SK-N-SH (cell line): Measurements from ENCODE around the gene GPR15LG. TPM values are rescaled to one million over a fixed set of nuclear protein-coding genes. Genes with fewer than 3 reads are reported as not detected.

Experiments
- CTCF ChIA-PET: fragments of 300-600, 350-600 bp; formaldehyde crosslinking; extraction: SDS; loops from one replicate; lab custom pipeline; 2021; lab: Yijun Ruan, JAX
- POLR2A ChIA-PET: fragments of 350-600 bp; sonication (Branson Sonifier 250); formaldehyde crosslinking; extraction: SDS; loops from one replicate; lab custom pipeline; 2020; ENCODE audit warnings: antibody characterized with exemption, inconsistent platforms; lab: Yijun Ruan, JAX
- DNase-seq: peaks from one replicate; pipeline ENCODE4 v3.0.0; 2012
- H2AFZ ChIP-seq: fragments of 200-600 bp; sonication (generic); 2 replicates; pipeline ENCODE4 v1.8.1; 2016; ENCODE audit warnings: antibody characterized with exemption, mild to moderate bottlenecking, low read depth
- H3F3A ChIP-seq: fragments of 200-600 bp; sonication (generic); replicated peaks from 2 replicates; pipeline ENCODE3; 2016; ENCODE audit warnings: antibody characterized with exemption, mild to moderate bottlenecking; ENCODE audit not compliant: insufficient read depth
- H3K27ac ChIP-seq, 2 experiments: fragments of 200-500 bp in 1 of 2; fragments of 200-600 bp in 1 of 2; sonication (Bioruptor generic) in 1 of 2; sonication (generic), shearing (Covaris generic) in 1 of 2; 2 replicates each; pipeline versions ENCODE4 v1.5.1 to v1.6.1; 2014 to 2016; ENCODE audit warnings: low read depth in 2 of 2, inconsistent platforms in 1 of 2, low read length in 1 of 2, mild to moderate bottlenecking in 1 of 2, mixed read lengths in 1 of 2
- H3K27me3 ChIP-seq: fragments of 200-600 bp; sonication (generic), shearing (Covaris generic); 2 replicates; pipeline ENCODE4 v1.6.1; 2016; ENCODE audit warnings: mixed run types; ENCODE audit not compliant: insufficient read depth
- H3K36me3 ChIP-seq, 2 experiments: fragments of 200-500 bp in 1 of 2; fragments of 200-600 bp in 1 of 2; sonication (Bioruptor generic) in 1 of 2; sonication (generic) in 1 of 2; replicated peaks in 1 of 2; 2 replicates each; pipeline versions ENCODE3 to v1.5.1; 2014 to 2016; ENCODE audit warnings: low read length in 1 of 2, mild to moderate bottlenecking in 1 of 2; ENCODE audit not compliant: insufficient read depth in 2 of 2, control insufficient read depth in 1 of 2
- H3K4me1 ChIP-seq, 2 experiments: fragments of 200-500 bp in 1 of 2; fragments of 200-600 bp in 1 of 2; sonication (Bioruptor generic) in 1 of 2; sonication (generic), shearing (Covaris generic) in 1 of 2; 2 replicates each; pipeline versions ENCODE4 v1.5.1 to v1.6.1; 2014 to 2016; ENCODE audit warnings: low read depth in 1 of 2, low read length in 1 of 2, mixed run types in 1 of 2; ENCODE audit not compliant: insufficient read depth in 2 of 2, control insufficient read depth in 1 of 2
- H3K4me2 ChIP-seq: fragments of 200-600 bp; sonication (generic), shearing (Covaris generic); 2 replicates; pipeline ENCODE4 v1.6.1; 2017; ENCODE audit warnings: mixed run types
- H3K4me3 ChIP-seq, 2 experiments: fragments of 200-500 bp in 1 of 2; fragments of 200-600 bp in 1 of 2; sonication (Bioruptor generic) in 1 of 2; sonication (generic), shearing (Covaris generic) in 1 of 2; 2 replicates each; pipeline versions ENCODE4 v1.5.1 to v1.8.1; 2014 to 2016; ENCODE audit warnings: low read depth in 2 of 2, inconsistent platforms in 1 of 2, low read length in 1 of 2, mild to moderate bottlenecking in 1 of 2, mixed read lengths in 1 of 2, moderate library complexity in 1 of 2
- H3K79me2 ChIP-seq: fragments of 200-600 bp; sonication (generic); 2 replicates; pipeline ENCODE4 v1.8.1; 2017; ENCODE audit warnings: mild to moderate bottlenecking; ENCODE audit not compliant: insufficient read depth
- H3K9ac ChIP-seq: fragments of 200-600 bp; sonication (generic); 2 replicates; pipeline ENCODE4 v1.6.1; 2017; ENCODE audit warnings: mixed run types
- H3K9me2 ChIP-seq: fragments of 200-600 bp; sonication (generic); 2 replicates; pipeline ENCODE4 v1.6.1; 2017; ENCODE audit warnings: mixed run types
- H3K9me3 ChIP-seq: fragments of 200-600 bp; sonication (generic); 2 replicates; pipeline ENCODE4 v1.6.1; 2017; ENCODE audit warnings: mixed run types, mild to moderate bottlenecking, moderate library complexity
- H4K20me1 ChIP-seq: fragments of 200-600 bp; sonication (generic); 2 replicates; pipeline ENCODE4 v1.6.1; 2017; ENCODE audit warnings: mild to moderate bottlenecking, mixed run types; ENCODE audit not compliant: insufficient read depth
- ELF1 ChIP-seq: IDR thresholded peaks from 2 replicates; pipeline ENCODE4 v1.4.0; 2012
- FOXJ3 ChIP-seq: sonication (generic); formaldehyde crosslinking; IDR thresholded peaks from 2 replicates; pipeline ENCODE4 v1.5.1; 2020; ENCODE audit warnings: mild to moderate bottlenecking, missing genetic modification reagents
- SIN3A ChIP-seq: IDR thresholded peaks from 2 replicates; pipeline ENCODE4 v1.6.1; 2012; ENCODE audit warnings: low read depth, mild to moderate bottlenecking, low read length, moderate library complexity, borderline replicate concordance
- SMC3 ChIP-seq: IDR thresholded peaks from 2 replicates; pipeline ENCODE4 v1.6.1; 2012; ENCODE audit warnings: low read depth, low read length, improper control_type of control experiment
- TCF12 ChIP-seq: IDR thresholded peaks from 2 replicates; pipeline ENCODE4 v1.4.0; 2012
- WGBS: methylation state at CpG from one replicate; pipeline ENCODE4 v1.1.6; 2017; ENCODE audit warnings: low lambda C conversion rate; 5-methylcytosine and 5-hydroxymethylcytosine counted together
- polyA plus RNA-seq, 3 experiments: library from polyadenylated mRNA; depleted of rRNA; stranded (reverse); fragments of >200 nt; gene quantifications; 2 replicates each; pipeline ENCODE4 v1.2.3, GENCODE V29; 2012
- TF ChIP-seq, protein P1 (sequence below): IDR thresholded peaks from 2 replicates; pipeline ENCODE4 v1.6.1; 2012; ENCODE audit warnings: mild to moderate bottlenecking, low read depth, low read length, moderate library complexity
- TF ChIP-seq, protein P2 (sequence below): IDR thresholded peaks from 2 replicates; pipeline ENCODE4 v1.4.0; 2012; ENCODE audit warnings: low read depth, borderline replicate concordance
- TF ChIP-seq, protein P3 (sequence below): fragments of 150-350 bp; IDR thresholded peaks from 2 replicates; pipeline ENCODE4 v1.6.1; 2016; ENCODE audit warnings: mild to moderate bottlenecking, low read depth, low read length
- TF ChIP-seq, protein P4 (sequence below): IDR thresholded peaks from 2 replicates; pipeline ENCODE4; 2012
- TF ChIP-seq, protein P5 (sequence below): IDR thresholded peaks from 2 replicates; pipeline ENCODE4 v1.4.0; 2012; ENCODE audit warnings: low read depth
- TF ChIP-seq, protein P6 (sequence below): fragments of 200-600 bp; sonication (generic); IDR thresholded peaks from 2 replicates; pipeline ENCODE4 v1.6.1; 2017; ENCODE audit warnings: antibody characterized with exemption, mild to moderate bottlenecking, moderate library complexity

GPR15LG gene
- polyA plus RNA-seq, 1 of the 3 experiments (the other 2 are of a cell fraction) = not detected

DNA sequence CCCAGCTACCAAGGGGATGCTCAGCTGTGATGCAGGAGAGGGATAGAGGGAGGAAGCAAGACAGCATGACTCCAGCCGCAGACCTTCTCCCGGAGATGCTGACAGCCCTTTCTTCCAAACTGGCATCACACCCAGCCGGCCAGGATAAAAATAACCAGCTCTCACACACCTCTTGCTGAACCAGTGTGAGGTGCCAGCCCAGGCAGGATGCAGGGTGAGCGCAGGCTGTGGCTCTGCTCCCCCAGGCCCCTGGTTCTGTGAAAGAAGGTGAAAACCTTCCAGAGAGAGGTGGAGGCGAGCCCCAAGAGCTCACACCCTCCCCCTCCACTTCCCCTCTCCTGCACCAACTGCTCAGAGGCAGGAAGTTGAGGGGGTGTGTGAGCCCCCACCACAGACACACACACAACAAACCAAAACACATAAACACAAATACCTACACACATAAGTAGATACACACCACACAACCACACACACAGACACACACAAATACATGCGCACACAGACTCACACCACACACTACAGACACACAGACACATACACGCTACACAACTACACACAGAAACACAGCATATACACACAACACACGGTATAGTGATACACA, 4.0 kb downstream of the GPR15LG start:
- Histone ChIP-seq H3K9me3 (no peaks in the 10 kb centered on the region), H3K27ac (no peak overlapping the region), H3K79me2 (no peaks in the 10 kb centered on the region), H2AFZ (no peak overlapping the region), H3K36me3 (no peaks in the 10 kb centered on the region), H3K4me1 (peaks cover 0 to 8% of the 10 kb centered on the region in 2 experiments; a peak in 1 of 4 replicates), H3K27me3 (no peaks in the 10 kb centered on the region), H4K20me1 (no peaks in the 10 kb centered on the region), H3K9ac (no peak overlapping the region), H3K4me3 (no peak overlapping the region), H3F3A (no peaks in the 10 kb centered on the region), H3K9me2 (no peaks in the 10 kb centered on the region), H3K4me2 (no peak overlapping the region)
- ChIA-PET POLR2A (interaction anchor here (0.9 kb wide), 1 partner anchor 8 kb away, joined by 3 read pairs; no protein-coding TSS in a partner anchor), CTCF (interaction anchor here (1.1 kb wide), 1 partner anchor 27 kb away, joined by 4 read pairs; no protein-coding TSS in a partner anchor)
- TF ChIP-seq ELF1 = no peak
- TF ChIP-seq SMC3 = no peak
- TF ChIP-seq, protein P1, sequence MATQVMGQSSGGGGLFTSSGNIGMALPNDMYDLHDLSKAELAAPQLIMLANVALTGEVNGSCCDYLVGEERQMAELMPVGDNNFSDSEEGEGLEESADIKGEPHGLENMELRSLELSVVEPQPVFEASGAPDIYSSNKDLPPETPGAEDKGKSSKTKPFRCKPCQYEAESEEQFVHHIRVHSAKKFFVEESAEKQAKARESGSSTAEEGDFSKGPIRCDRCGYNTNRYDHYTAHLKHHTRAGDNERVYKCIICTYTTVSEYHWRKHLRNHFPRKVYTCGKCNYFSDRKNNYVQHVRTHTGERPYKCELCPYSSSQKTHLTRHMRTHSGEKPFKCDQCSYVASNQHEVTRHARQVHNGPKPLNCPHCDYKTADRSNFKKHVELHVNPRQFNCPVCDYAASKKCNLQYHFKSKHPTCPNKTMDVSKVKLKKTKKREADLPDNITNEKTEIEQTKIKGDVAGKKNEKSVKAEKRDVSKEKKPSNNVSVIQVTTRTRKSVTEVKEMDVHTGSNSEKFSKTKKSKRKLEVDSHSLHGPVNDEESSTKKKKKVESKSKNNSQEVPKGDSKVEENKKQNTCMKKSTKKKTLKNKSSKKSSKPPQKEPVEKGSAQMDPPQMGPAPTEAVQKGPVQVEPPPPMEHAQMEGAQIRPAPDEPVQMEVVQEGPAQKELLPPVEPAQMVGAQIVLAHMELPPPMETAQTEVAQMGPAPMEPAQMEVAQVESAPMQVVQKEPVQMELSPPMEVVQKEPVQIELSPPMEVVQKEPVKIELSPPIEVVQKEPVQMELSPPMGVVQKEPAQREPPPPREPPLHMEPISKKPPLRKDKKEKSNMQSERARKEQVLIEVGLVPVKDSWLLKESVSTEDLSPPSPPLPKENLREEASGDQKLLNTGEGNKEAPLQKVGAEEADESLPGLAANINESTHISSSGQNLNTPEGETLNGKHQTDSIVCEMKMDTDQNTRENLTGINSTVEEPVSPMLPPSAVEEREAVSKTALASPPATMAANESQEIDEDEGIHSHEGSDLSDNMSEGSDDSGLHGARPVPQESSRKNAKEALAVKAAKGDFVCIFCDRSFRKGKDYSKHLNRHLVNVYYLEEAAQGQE = no peak
- TF ChIP-seq SIN3A = no peak
- TF ChIP-seq, protein P2, sequence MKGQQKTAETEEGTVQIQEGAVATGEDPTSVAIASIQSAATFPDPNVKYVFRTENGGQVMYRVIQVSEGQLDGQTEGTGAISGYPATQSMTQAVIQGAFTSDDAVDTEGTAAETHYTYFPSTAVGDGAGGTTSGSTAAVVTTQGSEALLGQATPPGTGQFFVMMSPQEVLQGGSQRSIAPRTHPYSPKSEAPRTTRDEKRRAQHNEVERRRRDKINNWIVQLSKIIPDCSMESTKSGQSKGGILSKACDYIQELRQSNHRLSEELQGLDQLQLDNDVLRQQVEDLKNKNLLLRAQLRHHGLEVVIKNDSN = no peak
- TF ChIP-seq, protein P3, sequence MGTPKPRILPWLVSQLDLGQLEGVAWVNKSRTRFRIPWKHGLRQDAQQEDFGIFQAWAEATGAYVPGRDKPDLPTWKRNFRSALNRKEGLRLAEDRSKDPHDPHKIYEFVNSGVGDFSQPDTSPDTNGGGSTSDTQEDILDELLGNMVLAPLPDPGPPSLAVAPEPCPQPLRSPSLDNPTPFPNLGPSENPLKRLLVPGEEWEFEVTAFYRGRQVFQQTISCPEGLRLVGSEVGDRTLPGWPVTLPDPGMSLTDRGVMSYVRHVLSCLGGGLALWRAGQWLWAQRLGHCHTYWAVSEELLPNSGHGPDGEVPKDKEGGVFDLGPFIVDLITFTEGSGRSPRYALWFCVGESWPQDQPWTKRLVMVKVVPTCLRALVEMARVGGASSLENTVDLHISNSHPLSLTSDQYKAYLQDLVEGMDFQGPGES = no peak
- TF ChIP-seq FOXJ3 (CRISPR knock-in tag) = no peak
- TF ChIP-seq TCF12 = no peak
- TF ChIP-seq, protein P4, sequence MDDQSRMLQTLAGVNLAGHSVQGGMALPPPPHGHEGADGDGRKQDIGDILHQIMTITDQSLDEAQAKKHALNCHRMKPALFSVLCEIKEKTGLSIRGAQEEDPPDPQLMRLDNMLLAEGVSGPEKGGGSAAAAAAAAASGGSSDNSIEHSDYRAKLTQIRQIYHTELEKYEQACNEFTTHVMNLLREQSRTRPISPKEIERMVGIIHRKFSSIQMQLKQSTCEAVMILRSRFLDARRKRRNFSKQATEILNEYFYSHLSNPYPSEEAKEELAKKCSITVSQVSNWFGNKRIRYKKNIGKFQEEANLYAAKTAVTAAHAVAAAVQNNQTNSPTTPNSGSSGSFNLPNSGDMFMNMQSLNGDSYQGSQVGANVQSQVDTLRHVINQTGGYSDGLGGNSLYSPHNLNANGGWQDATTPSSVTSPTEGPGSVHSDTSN = no peak
- TF ChIP-seq, protein P5, sequence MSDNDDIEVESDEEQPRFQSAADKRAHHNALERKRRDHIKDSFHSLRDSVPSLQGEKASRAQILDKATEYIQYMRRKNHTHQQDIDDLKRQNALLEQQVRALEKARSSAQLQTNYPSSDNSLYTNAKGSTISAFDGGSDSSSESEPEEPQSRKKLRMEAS = no peak
- TF ChIP-seq, protein P6, sequence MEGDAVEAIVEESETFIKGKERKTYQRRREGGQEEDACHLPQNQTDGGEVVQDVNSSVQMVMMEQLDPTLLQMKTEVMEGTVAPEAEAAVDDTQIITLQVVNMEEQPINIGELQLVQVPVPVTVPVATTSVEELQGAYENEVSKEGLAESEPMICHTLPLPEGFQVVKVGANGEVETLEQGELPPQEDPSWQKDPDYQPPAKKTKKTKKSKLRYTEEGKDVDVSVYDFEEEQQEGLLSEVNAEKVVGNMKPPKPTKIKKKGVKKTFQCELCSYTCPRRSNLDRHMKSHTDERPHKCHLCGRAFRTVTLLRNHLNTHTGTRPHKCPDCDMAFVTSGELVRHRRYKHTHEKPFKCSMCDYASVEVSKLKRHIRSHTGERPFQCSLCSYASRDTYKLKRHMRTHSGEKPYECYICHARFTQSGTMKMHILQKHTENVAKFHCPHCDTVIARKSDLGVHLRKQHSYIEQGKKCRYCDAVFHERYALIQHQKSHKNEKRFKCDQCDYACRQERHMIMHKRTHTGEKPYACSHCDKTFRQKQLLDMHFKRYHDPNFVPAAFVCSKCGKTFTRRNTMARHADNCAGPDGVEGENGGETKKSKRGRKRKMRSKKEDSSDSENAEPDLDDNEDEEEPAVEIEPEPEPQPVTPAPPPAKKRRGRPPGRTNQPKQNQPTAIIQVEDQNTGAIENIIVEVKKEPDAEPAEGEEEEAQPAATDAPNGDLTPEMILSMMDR = no peak
- WGBS = 76% methylated on average over 8 of the region's 8 CpGs
- DNase-seq = no peak
